ENCODE data around the gene HPDL.
A peak's percentile ranks its signal among the peaks of the same experiment; 100 is the strongest.
"Not testable (repeated sequence)": the region's sequence is repeated elsewhere in the genome, so short reads cannot be mapped to it uniquely, and the experiment has no call there.

HPDL gene

DNA sequence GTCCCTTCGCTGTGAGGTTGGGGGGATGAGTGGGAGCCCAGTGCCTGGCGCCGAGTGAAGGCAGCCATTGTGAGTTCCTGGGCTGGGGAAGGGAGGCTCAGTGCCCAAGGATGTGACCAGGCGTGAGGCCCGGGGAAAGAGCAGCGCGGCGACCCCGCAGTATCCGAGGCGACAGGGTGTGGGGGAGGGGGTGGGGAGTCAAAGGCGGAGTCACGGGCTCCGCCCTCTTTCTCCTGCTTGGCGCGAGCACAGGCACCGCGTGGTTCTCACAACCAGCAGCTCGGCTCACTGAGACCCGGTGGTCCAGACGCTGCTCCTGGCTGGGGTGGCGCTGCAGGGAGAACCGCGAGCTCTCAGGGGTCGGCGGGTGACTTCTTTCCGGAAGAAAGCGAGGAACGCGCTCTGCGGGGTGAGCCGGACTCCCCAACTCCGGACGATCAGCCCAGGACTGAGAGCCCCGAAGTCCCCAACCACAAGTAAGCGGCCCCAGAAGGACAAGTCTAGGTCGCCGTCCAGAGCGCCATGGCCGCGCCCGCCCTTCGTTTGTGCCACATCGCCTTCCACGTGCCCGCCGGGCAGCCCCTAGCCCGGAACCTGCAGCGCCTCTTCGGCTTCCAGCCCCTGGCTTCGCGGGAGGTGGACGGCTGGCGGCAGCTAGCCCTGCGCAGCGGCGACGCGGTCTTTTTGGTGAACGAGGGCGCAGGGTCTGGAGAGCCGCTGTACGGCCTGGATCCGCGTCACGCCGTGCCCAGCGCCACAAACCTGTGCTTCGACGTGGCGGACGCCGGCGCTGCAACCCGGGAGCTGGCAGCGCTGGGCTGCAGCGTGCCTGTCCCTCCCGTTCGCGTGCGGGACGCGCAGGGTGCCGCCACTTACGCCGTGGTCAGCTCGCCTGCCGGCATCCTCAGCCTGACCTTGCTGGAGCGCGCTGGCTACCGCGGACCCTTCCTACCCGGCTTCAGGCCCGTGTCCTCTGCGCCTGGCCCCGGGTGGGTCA is at the start of gene HPDL:
HPDL (plus strand) TSS at position 269 of the 997 bp plus-strand sequence; CDS start at position 523, 254 bp downstream.
- Histone ChIP-seq H3K27ac (ENCODE audit: low read length) (no peak within 1 kb of the TSS), H3K27me3 (ENCODE audit: insufficient read depth, low read length) (no peaks in the 10 kb centered on the region), H3K36me3 (ENCODE audit: insufficient read depth, low read depth, low read length) (peaks cover 37% of the 10 kb centered on the region), H3K9me3 (ENCODE audit: insufficient read depth, low read depth, low read length) (no peaks in the 10 kb centered on the region), H3K4me3 (ENCODE audit: low read length) (peak within 1 kb of the TSS; percentile 59; the same call in 1 of the 2 replicates), H3K9ac (ENCODE audit: low read depth, low read length) (peak within 1 kb of the TSS; percentile 57; the same call in 1 of the 2 replicates), H3K4me1 (ENCODE audit: insufficient read depth, low read length) (peaks cover 29% of the 10 kb centered on the region; the same call in 1 of the 2 replicates)

DNA sequence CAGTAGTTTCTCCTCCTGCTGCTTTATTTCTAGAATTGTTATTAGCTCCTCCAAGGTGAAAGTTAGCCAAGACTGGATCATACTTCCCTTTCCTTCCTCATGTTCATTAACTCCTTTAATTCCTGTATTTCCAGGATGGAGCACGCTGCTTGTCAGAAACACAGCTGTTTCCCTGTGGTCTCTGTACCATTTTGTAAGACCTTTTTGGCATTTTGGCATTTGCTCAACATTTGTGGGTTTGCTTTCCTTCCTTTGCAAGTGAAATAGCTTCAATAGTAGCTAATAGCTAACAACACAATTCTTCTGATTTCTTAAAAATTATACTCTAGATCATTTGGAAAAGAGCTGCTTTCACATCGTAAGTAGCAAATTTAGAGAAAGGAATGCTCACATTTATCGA is 44.3 kb upstream of the HPDL start:
- Histone ChIP-seq H3K4me1 (ENCODE audit: insufficient read depth, low read length) (no peaks in the 10 kb centered on the region), H3K9ac (ENCODE audit: low read depth, low read length) (no peak overlapping the region), H3K4me3 (ENCODE audit: low read length) (no peak overlapping the region), H3K36me3 (ENCODE audit: insufficient read depth, low read depth, low read length) (no peaks in the 10 kb centered on the region), H3K27me3 (ENCODE audit: insufficient read depth, low read length) (no peaks in the 10 kb centered on the region), H3K9me3 (ENCODE audit: insufficient read depth, low read depth, low read length) (peaks cover 4% of the 10 kb centered on the region; the same call in 1 of the 2 replicates), H3K27ac (ENCODE audit: low read length) (no peak overlapping the region)

DNA sequence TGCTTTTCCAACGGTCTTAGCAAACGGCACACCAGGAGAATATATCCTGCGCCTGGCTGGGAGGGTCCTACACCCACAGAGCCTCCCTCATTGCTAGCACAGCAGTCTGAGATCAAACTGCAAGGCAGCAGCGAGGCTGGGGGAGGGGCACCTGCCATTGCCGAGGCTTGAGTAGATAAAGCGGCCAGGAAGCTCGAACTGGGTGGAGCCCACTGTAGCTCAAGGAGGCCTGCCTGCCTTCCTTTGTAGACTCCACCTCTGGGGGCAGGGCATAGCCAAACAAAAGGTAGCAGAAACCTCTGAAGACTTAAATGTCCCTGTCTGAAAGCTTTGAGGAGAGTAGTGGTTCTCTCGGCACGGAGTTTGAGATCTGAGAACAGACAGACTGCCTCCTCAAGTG is 41.8 kb upstream of the HPDL start:
- H3K36me3 ChIP-seq (ENCODE audit: insufficient read depth, low read depth, low read length); H3K9me3 ChIP-seq (ENCODE audit: insufficient read depth, low read depth, low read length); H3K27me3 ChIP-seq (ENCODE audit: insufficient read depth, low read length); H3K9ac ChIP-seq (ENCODE audit: low read depth, low read length); H3K27ac ChIP-seq (ENCODE audit: low read length); H3K4me1 ChIP-seq (ENCODE audit: insufficient read depth, low read length); H3K4me3 ChIP-seq (ENCODE audit: low read length): not testable (repeated sequence)

DNA sequence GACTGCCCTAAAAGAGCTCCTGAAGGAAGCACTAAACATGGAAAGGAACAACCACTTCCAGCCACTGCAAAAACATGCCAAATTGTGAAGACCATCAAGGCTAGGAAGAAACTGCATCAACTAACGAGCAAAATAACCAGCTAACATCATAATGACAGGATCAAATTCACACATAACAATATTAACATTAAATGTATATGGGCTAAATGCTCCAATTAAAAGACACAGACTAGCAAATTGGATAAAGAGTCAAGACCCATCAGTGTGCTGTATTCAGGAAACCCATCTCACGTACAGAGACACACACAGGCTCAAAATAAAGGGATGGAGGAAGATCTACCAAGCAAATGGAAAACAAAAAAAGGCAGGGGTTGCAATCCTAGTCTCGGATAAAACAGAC is 40.2 kb upstream of the HPDL start:
- H3K27ac ChIP-seq (ENCODE audit: low read length); H3K9ac ChIP-seq (ENCODE audit: low read depth, low read length); H3K4me1 ChIP-seq (ENCODE audit: insufficient read depth, low read length); H3K36me3 ChIP-seq (ENCODE audit: insufficient read depth, low read depth, low read length); H3K9me3 ChIP-seq (ENCODE audit: insufficient read depth, low read depth, low read length); H3K27me3 ChIP-seq (ENCODE audit: insufficient read depth, low read length); H3K4me3 ChIP-seq (ENCODE audit: low read length): not testable (repeated sequence)

DNA sequence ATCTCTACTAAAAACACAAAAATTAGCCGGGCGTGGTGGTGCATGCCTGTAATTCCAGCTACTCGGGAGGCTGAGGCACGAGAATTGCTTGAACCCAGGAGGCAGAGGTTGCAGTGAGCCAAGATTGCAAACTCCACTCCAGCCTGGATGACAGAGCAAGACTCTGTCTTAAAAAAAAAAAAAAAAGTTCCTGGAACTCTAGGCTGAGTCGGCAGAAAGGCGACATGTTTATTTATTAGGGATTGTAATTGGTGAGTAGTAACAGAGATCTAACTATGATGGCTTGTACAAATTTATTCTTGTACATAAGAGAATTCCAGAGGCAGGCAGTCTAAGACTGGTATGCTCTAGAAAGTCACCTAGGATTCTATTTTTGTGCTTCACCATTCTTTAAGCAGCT is 35.7 kb upstream of the HPDL start:
- not testable (repeated sequence) for H3K9me3 ChIP-seq (ENCODE audit: insufficient read depth, low read depth, low read length); H3K9ac ChIP-seq (ENCODE audit: low read depth, low read length); H3K4me1 ChIP-seq (ENCODE audit: insufficient read depth, low read length); H3K27me3 ChIP-seq (ENCODE audit: insufficient read depth, low read length); H3K4me3 ChIP-seq (ENCODE audit: low read length); H3K27ac ChIP-seq (ENCODE audit: low read length); H3K36me3 ChIP-seq (ENCODE audit: insufficient read depth, low read depth, low read length)

DNA sequence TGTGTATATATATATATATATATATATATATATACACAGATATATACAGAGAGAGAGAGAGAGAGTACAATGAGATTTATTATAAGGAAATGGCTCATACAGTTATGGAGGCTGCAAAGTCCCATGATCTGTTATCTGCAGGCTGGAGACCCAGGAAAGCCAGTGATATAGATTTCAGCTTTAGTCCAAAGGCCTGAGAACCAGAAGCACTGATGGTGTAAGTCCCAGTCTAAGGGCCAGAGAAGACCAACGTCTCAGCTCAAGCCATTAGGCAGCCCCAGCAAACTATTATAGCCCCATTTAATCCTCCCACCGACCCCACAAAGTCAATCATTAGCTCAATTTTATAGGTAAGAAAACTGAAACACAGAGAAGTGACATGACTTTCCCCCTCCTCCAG is 35.0 kb upstream of the HPDL start:
- no peaks in the 10 kb centered on the region for H3K9me3 ChIP-seq (ENCODE audit: insufficient read depth, low read depth, low read length)
- no peak overlapping the region for H3K4me3 ChIP-seq (ENCODE audit: low read length)
- no peak overlapping the region for H3K9ac ChIP-seq (ENCODE audit: low read depth, low read length)
- H3K27ac ChIP-seq (ENCODE audit: low read length) = no peak overlapping the region
- no peaks in the 10 kb centered on the region for H3K27me3 ChIP-seq (ENCODE audit: insufficient read depth, low read length)
- no peaks in the 10 kb centered on the region for H3K4me1 ChIP-seq (ENCODE audit: insufficient read depth, low read length)
- H3K36me3 ChIP-seq (ENCODE audit: insufficient read depth, low read depth, low read length) = no peaks in the 10 kb centered on the region

DNA sequence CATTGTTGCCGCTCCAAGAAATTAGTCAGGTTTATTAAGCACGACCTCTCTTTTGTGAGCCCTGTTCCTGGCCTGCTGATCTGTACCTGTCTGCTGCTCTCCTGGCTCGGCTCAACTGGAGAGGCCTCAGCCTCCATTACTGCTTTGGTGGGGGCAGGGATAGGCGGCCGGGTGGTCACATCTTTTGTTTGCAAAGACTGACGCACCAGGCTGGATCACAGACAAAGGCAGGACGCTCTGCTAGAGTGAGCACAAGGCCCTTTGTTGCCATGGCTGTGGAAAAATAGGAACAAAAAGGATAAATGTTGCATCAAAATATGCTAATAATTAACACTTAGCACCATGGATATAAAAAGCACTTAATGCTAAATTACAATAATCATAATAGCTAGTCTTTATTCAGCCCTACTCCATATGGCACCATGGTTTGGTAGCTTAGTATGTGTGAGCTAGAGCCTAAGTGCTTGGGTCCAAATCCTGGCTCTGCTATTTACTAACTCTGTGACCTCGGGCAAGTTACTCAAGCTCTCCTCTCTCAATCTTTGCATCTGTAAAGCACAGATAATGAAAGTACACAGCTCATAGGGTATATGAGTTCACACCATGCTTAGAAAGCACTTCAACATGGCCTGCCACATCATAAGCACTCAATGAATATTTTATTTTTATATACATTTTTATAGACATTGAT is 28.9 kb upstream of the HPDL start:
- Histone ChIP-seq H3K9me3 (ENCODE audit: insufficient read depth, low read depth, low read length) (no peaks in the 10 kb centered on the region), H3K4me3 (ENCODE audit: low read length) (no peak overlapping the region), H3K9ac (ENCODE audit: low read depth, low read length) (no peak overlapping the region), H3K27ac (ENCODE audit: low read length) (no peak overlapping the region), H3K36me3 (ENCODE audit: insufficient read depth, low read depth, low read length) (no peaks in the 10 kb centered on the region), H3K27me3 (ENCODE audit: insufficient read depth, low read length) (no peaks in the 10 kb centered on the region), H3K4me1 (ENCODE audit: insufficient read depth, low read length) (no peaks in the 10 kb centered on the region)

DNA sequence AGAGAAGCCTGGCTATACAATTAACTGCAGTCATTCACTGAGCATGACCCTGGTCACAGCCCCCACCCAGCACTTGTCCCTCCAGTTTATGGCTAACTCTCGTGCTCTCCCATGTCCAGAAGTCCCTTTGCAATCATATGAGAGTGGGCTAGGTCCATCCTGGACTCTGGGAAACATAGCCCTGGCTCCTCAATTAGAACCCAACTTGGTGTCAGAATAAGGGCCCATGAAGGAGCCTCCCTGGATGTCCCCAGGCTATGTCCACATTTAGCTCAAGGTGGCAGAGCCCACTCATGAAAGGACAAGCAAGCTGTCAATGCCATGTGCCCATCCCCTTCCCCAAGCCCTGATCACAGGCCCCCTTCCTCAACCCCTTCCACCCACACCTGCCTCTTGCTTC is 27.4 kb upstream of the HPDL start:
- Histone ChIP-seq H3K27ac (ENCODE audit: low read length) (no peak overlapping the region), H3K4me3 (ENCODE audit: low read length) (no peak overlapping the region), H3K4me1 (ENCODE audit: insufficient read depth, low read length) (peaks cover 2% of the 10 kb centered on the region; the same call in 1 of the 2 replicates), H3K27me3 (ENCODE audit: insufficient read depth, low read length) (no peaks in the 10 kb centered on the region), H3K36me3 (ENCODE audit: insufficient read depth, low read depth, low read length) (no peaks in the 10 kb centered on the region), H3K9me3 (ENCODE audit: insufficient read depth, low read depth, low read length) (no peaks in the 10 kb centered on the region), H3K9ac (ENCODE audit: low read depth, low read length) (no peak overlapping the region)

DNA sequence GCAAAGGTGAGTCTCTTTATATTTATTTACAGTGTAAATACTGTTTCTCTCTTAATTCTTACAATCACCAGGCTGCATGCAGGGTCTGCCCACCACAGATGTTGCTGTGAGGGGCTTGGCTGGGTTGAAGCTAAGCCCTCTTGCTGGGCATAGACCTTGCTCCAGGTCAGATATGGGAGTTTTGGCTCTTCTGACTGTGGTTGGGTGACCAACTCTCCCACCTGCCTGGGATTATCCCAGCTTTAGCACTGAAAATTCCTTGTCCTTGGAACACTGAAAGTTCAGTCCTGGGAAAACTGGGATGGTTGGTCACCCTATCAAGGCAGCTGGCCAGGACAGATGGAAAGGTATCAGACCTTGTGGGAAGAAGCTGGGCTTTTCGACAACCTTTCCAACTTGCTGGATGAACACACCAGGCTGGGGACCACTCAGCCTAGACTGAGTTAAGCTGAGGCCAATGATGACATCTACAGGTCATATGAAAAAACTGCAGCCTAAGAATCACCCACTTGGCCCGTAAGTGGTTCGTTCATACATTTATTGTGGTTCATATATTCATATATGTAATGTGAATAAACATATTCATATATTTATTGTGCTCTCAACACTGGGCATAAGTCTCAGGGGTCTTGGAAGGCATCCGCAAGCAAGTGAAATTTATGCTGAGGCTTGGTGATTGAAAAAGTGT is 26.6 kb upstream of the HPDL start:
- no peaks in the 10 kb centered on the region for H3K36me3 ChIP-seq (ENCODE audit: insufficient read depth, low read depth, low read length)
- H3K4me1 ChIP-seq (ENCODE audit: insufficient read depth, low read length) = peaks cover 10% of the 10 kb centered on the region; the same call in 1 of the 2 replicates
- no peak overlapping the region for H3K4me3 ChIP-seq (ENCODE audit: low read length)
- H3K27me3 ChIP-seq (ENCODE audit: insufficient read depth, low read length) = no peaks in the 10 kb centered on the region
- H3K9ac ChIP-seq (ENCODE audit: low read depth, low read length) = no peak overlapping the region
- H3K9me3 ChIP-seq (ENCODE audit: insufficient read depth, low read depth, low read length) = no peaks in the 10 kb centered on the region
- no peak overlapping the region for H3K27ac ChIP-seq (ENCODE audit: low read length)

DNA sequence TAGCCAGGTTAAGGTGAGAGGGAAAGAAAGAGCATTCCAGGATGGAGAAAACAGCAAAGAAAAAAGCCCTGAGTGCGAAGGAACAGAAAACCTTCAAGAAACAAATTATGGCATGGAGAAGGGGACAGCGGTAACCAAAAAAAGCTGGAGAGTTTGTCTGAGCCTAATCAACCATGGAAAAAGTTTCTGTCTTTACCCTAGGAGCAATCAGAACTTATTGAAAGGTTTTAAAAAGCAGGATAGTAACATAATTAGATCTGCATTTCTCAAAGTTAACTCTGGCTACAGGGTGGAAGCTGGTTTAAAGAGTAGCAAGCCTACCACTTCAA is 26.1 kb upstream of the HPDL start:
- Histone ChIP-seq H3K4me3 (ENCODE audit: low read length) (no peak overlapping the region), H3K9ac (ENCODE audit: low read depth, low read length) (no peak overlapping the region), H3K4me1 (ENCODE audit: insufficient read depth, low read length) (peaks cover 15% of the 10 kb centered on the region; the same call in 1 of the 2 replicates), H3K27ac (ENCODE audit: low read length) (no peak overlapping the region), H3K27me3 (ENCODE audit: insufficient read depth, low read length) (no peaks in the 10 kb centered on the region), H3K9me3 (ENCODE audit: insufficient read depth, low read depth, low read length) (no peaks in the 10 kb centered on the region), H3K36me3 (ENCODE audit: insufficient read depth, low read depth, low read length) (no peaks in the 10 kb centered on the region)

DNA sequence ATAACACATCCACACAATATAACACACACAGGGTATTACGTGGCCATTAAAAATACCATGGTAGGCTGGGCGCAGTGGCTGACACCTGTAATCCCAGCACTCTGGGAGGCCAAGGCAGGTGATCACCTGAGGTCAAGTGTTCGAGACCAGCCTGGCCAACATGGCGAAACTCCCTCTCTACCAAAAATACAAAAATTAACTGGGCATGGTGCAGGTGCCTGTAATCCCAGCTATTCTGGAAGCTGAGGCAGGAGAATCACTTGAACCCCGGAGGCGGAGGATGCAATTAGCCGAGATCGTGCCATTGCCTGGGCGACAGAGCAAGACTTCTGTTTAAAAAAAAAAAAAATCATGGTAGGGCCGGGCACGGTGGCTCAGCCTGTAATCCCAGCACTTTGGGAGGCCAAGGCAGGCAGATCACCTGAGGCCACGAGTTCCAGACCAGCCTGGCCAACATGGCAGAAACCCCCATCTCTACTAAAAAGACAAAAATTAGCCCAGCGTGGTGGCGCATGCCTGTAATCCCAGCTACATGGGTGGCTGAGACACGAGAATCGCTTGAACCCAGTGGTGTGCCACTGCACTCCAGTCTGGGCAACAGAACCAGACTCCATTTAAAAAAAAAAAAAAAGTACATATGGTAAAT is 24.1 kb upstream of the HPDL start:
- no peaks in the 10 kb centered on the region for H3K36me3 ChIP-seq (ENCODE audit: insufficient read depth, low read depth, low read length)
- peak overlapping the region; percentile 85 for H3K4me3 ChIP-seq (ENCODE audit: low read length)
- peak overlapping the region; percentile 88; the same call in 1 of the 2 replicates for H3K9ac ChIP-seq (ENCODE audit: low read depth, low read length)
- no peaks in the 10 kb centered on the region for H3K27me3 ChIP-seq (ENCODE audit: insufficient read depth, low read length)
- H3K9me3 ChIP-seq (ENCODE audit: insufficient read depth, low read depth, low read length) = no peaks in the 10 kb centered on the region
- peaks cover 34% of the 10 kb centered on the region for H3K4me1 ChIP-seq (ENCODE audit: insufficient read depth, low read length)
- no peak overlapping the region for H3K27ac ChIP-seq (ENCODE audit: low read length)

Measured in iPS-20b (cell line).